Stimulated activated CD8-positive, alpha-beta memory T cell treated with anti-CD3 and anti-CD28 coated beads, Interleukin-12 subunit alpha, Interleukin-12 subunit beta, amount 100 ng/mL, for 4 hours (primary cell): ENCODE measurements around the gene HSPB3.
"Not testable (repeated sequence)": the region's sequence is repeated elsewhere in the genome, so short reads cannot be mapped to it uniquely, and the experiment has no call there.

Source experiments
- DNase-seq: peaks from one replicate; pipeline ENCODE4 v3.0.0-alpha.2; 2020; ENCODE audit warnings: low read depth

The HSPB3 gene

DNA sequence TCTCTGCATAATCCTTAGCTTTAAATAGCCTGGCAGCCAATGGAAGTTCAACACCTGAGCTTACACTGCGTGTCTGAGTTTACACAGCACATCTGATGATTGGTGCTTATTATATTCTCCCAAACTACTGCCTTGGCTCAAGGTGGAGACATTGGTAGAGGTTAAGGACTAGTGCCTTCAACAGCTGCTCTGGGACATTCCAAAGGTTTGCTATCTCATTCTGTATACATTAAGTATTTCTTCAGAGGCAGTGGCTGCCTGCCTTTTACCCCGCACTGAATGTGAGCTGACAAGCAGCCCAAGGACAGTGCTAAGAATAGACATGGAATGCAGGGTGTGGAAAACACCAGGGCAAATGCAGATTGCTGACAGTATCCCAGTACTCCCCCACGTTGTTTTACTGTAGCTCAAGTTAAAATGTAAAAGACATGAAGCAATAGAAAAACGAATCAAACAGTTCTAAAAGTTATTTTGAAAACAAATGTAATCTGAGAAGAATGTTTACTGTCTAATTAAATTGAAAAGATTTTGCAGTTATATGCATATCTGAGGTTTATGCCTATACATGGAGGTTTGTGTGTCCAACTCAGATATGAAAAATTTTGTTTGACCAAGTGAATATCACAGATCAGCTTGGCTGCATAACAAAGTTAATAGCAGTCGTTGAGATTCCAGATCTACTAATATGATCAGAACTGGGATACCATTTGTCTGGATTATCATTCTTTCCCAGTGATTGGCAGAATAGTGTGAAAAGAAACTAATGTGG lies 1.8 kb downstream of the HSPB3 start:
- DNase-seq = no peak

DNA sequence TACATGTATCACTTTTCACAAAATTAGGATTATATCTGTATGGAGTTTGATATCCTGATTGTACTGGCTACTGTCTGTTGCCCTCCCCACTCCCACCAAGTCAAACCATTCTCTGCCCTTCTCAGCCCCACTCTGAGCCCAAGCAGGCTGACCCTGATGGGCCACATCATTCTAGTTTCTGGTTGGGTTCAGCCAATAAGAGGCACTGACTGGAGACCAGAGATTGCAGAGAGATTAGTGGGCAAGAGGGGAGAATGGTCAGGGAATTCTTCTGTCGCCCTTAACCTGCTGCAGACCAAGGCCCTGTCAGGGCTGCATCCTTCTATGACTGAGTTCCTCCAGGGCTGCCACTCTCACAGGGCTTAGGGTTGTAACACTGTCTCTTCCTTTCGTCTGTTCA lies 2.7 kb downstream of the HSPB3 start:
- DNase-seq = no peak

DNA sequence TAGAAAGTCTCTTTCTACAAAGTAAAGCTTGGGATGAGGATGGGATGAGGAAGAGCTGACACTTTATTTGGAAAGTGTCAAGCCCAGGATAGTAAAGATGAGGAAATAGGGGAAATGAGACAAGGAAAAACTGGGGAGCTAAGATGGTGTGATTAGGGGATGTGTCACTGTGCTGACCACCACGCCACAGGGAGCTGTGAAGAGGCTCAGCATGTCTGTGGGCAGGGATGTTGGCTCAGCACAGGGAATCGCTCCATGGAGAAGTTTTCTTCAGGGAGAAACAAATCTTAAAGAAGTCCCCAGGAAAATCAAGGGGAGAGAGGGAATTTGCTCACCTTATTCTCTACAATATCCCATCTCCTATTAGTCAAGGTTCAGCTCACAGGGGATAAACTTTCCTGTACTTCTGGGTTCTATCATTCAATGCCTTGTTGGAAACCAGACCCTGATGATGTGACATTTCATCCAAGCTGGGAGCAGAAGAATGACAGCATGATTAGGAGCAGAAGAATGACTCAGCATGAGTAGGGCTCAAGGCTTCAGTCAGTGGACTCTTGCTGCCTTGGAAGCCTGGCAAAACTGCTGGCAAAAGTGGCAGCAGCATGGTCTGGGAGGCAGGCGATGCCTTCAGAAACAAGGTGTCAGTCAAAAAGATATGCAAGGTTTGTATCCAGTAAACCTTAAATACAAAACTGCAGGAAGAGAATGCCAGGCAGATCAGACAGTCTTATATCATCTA lies 4.9 kb downstream of the HSPB3 start:
- DNase-seq = no peak

DNA sequence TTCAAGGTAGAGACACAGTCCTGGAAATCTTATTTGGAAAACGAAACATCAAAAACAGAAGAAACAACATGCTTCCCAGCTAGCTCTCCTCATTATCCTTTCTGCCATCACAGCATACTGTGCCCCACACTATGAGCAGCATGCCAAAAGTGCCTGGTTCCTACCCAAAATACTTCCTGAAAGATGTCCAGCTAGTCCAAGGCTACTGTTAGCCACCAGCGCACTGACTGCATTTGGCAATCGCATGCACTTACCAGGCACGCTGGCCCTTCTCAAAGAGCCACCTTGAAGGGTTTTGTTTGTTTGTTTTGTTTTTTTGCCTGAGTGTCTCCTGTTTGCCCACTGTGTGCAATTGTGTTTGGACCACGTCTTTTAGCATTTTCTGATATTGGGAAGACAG lies 6.8 kb downstream of the HSPB3 start:
- DNase-seq = no peak

DNA sequence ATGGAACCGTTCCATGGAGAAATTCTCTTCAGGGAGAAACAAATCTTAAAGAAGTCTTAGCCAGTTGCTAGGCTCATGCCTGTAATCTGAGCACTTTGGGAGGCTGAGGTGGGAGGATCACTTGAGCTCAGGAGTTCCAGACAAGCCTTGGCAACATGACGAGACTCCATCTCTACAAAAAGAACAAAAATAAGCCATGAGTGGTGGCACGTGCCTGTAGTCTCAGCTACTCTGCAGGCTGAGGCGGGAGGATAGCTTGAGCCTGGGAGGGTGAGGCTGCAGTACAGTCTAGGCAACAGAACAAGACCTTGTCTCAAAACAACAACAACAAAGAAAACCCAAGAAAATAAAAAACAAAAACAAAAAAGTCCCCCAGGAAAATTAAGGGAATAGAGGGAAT lies 8.2 kb downstream of the HSPB3 start:
- no peak for DNase-seq

DNA sequence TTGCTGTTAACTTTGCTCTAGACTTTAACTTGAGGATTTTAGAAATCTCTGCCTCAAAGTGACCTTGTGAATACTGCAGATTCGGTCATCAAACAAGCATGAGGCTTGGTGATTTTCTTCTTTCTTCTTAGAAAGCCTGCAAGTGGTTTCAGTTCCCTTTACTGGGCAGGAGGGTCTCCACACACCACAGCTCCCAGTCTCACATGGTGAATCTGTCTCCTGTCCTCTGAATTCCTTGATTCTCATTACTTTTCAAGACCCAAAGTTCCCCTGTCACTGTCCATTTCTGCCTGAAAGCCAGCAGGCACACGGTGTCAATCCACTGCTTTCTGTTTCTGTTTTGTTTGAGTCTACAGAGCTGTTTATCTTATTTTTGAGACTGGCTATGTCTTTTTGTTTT lies 14.1 kb downstream of the HSPB3 start:
- no peak for DNase-seq

DNA sequence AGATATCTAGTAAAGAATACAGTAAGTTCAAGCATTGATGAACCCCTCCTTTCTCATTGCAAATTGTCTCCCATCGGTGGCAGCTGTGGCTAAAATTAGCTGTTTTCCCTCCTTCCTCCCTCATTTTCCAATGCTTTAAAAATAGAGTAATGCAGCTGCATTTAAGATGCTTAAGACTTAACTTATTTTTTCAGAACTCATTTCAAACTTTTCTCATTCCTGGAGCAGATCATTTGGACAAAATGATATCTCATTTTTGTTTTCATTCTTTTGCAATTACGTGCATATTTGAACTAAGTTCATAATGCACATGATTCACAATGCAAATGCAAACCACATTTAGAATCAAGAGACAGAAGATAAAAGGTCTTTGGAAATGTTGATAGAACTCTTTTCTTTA lies 14.6 kb downstream of the HSPB3 start:
- DNase-seq = no peak

DNA sequence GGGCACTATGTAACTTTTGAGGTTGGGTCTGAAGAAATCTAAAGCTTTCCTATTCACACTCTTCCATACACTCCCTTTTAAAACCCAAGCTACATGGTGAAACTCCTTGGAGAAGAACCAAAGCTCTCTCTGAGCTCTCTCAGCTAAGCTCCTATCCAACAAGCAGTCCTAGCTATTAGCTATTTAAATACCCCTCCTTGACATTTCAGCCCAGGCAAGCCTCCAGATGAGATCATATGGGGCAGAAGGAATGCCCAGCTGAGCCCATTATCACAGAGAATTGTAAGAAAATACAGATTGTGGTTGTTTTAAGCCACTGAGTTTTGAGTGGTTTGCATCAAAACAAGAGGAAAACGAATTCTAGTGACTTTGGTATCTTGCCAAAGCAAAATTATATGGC lies 15.2 kb downstream of the HSPB3 start:
- DNase-seq = no peak

DNA sequence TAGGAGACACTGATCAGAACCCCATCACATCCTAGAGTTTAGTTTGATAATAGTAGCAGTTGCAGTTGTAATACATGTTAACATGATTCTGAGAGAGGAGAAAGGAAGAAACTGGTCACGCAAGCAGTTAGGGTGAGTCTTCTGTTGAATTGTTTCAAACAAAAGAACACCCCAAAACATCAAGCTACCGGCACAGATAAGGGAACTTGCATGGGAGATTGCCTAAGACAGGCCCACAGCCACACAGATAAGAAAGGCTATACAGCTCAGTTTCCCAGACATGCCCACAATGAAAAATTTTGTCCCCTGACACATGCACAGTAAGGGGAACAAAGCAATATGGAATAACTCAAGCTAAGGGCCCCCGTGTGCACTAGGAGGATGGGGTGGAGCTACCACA lies 15.9 kb downstream of the HSPB3 start:
- no peak for DNase-seq

DNA sequence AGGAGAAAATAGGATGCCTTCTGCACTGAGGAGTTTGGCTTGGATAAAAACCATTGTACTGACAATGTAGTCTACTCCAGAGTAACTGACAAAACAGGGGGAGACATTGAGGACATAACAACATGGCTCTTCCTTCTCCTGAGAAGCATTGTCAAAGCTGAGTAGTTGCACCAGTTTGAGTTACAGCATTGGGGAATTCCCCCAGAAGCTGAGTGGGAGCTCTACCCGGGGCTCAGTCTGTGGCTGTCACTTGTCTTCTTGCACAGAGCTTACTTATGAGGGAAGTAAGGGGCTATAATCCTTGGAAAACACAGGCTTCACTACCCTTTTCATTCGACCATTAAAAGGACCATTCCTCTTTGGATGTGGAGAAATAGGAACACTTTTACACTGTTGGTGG lies 21.2 kb downstream of the HSPB3 start:
- no peak for DNase-seq

DNA sequence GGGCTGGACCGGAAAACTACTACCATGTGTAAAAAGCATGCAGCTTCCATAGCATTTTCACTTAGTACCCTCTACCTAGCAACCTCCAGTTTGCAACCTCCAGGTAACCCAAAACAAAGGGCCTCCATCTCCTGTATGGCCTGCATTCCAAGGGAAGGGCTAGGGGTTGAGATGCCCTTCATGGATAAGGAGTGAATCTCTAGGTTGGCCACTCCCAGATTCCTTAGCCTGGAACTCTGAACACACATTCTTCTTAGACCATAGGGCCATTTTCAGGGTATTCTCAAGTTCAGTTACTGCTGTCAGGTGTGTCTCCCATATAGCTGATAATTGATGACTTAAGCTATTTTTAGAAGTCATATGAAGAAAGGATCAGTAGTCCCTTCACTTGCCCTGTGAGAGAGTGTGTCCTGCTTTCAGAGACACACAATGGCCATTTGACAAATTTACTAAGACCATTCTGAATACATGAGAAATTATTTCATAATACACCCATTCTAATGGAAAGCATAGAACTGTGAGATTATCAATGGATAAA lies 22.5 kb downstream of the HSPB3 start:
- DNase-seq = no peak

DNA sequence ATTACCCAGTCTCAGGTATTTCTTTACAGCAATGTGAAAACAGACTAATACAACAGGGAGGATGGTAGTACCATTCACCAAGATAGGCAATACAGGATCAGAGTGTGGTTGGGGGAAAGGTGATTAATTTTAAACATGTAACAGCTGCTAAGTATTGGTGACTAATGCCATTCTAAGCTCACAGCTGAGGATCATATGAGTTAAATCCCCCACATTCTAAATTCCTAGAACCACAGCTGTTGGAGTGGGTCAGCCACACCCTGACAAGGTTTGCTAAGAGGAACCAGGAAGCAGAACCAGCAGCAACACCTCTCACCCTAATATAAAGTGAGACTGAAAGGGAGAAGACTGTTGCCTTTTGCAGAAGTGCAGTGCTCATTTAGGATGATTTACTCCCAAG lies 24.8 kb downstream of the HSPB3 start:
- no peak for DNase-seq

DNA sequence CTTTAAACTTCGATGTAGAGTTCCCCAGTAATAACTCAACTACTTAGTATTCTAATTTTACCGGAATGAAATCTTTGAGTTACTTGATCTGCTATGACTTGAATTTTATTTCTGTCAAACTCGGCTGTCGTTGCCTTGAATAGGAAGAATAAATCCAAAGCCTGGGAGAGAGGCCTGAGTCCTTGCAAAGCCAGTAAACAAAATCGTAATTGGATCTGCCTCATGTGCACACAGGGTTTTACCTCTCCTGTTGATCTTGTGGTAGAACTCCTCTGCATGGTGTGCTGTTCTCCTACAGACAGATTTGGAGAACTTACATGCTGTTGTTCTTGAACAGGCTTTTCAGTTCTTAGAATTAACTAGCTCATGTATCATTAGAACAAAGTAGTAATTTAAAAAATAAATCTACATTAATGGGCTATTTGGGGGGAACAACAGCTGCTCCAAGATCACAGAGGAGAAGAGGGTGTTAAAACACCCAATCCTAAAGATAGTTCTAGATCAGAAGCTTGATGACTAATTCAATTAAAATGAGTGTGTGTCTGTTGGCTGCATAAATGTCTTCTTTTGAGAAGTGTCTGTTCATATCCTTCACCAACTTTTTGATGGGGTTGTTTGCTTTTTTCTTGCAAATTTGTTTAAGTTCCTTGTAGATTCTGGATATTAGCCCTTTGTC lies 28.9 kb downstream of the HSPB3 start:
- DNase-seq = no peak

DNA sequence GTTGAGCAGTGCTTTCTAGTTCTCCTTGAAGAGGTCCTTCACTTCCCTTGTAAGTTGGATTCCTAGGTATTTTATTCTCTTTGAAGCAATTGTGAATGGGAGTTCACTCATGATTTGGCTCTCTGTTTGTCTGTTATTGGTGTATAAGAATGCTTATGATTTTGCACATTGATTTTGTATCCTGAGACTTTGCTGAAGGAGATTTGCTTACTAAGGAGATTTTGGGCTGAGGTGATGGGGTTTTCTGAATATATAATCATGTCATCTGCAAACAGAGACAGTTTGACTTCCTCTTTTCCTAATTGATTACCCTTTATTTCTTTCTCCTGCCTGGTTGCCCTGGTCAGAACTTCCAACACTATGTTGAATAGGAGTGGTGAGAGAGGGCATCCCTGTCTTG lies 30.2 kb downstream of the HSPB3 start:
- DNase-seq = not testable (repeated sequence)

DNA sequence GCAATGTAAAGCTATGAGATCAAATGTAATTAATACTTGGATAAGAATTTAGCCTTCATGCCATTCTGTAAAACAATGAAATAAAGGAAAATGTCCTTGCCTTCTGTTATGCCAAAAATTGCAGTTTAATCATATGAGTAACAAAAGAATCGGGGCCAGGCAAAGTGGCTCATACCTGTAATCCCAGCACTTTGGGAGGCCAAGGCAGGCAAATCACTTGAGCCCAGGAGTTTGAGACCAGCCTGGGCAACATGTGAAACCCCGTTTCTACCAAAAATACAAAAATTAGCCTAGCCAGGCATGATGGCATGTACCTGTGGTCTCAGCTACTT lies 34.1 kb downstream of the HSPB3 start:
- not testable (repeated sequence) for DNase-seq

DNA sequence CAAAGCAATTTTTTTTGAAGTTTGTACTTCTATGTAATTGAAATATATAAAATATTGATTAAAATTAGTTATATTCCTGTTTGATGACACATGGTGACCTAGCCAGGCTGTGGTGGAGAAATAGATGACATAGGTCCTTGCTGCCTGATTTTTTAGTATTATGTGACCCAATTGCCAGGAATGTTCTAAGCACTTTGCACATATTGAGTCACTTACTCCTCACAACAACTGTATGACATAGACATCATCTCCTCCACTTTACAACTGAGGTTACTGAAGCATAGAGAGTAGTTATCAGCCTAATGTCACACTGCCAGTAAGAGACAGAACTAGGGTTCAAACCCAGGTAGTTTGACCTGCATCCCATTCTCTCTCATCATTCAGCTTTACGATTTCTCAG lies 35.8 kb downstream of the HSPB3 start:
- DNase-seq = no peak

DNA sequence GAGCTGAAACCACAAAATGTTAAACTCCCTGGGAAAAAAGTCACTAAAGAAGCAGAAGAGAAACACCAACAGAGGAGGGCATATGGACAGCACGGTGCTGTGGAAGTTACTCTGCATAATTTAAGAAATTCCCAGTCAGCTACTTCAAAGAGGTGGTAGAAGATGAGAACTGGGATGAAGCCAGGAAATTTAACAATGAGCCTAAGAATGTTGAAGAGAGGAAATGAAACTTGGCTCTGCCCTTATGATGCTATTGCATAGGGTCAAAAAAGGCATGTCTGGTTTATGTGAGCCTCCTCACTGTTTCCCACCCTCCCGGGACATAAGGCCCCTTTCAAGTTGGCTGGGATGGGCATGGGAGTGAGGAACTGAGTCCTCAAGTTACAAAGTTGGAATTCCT lies 36.7 kb downstream of the HSPB3 start:
- no peak for DNase-seq

DNA sequence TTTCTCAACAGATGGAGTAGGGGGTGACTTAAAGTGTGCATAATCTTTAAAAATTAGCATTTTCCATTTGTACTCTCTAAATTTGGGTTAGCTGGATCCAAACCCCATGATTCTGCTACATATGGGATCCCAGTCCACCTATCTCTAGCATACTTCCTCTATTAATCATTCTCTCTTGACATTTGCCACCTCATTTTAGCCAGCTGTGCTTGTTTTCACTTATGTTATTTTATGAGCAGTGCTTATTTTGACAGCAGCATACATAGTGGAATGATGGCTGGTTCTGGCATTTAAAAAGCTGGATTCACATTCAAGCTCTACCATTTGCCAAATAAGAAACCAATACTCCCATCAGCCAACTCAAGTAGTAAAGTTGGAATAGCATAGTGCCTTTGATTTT lies 39.5 kb downstream of the HSPB3 start:
- no peak for DNase-seq
